IMR-90 (cell line): ENCODE data around the gene KIF4B. TPM values are rescaled to one million over a fixed set of nuclear protein-coding genes. Genes with fewer than 3 reads are reported as not detected.

ENCODE experiments used
- ATAC-seq: fragments of 200-7000 bp; cut with Tn5 transposase; 2 replicates; pipeline ENCODE4 v1.9.1; 2020; ENCODE audit warnings: low read depth, mild to moderate bottlenecking, moderate library complexity
- BruUV-seq: library from RNA; stranded (reverse); fragments of 400-500 nt; replicated peaks from 2 replicates; lab custom pipeline; 2021; lab: Mats Ljungman, UMichigan
- CTCF ChIA-PET: fragments of 300-600 bp; formaldehyde crosslinking; extraction: SDS; loops from one replicate; lab custom pipeline; 2021; ENCODE audit warnings: antibody characterized with exemption; lab: Yijun Ruan, JAX
- POLR2A ChIA-PET: fragments of 300-600 bp; sonication (Branson Sonifier 250); formaldehyde crosslinking; loops from one replicate; lab custom pipeline; 2022; ENCODE audit warnings: antibody characterized with exemption; ENCODE audit not compliant: unreplicated experiment; lab: Charles Lee
- DNase-seq: peaks from one replicate; pipeline ENCODE4 v3.0.0; 2013
- H2AFZ ChIP-seq: replicated peaks from 2 replicates; pipeline ENCODE3; 2013; ENCODE audit warnings: low read length, mild to moderate bottlenecking; ENCODE audit not compliant: poor library complexity
- H2AK5ac ChIP-seq: 2 replicates; pipeline ENCODE4 v1.6.1; 2013; ENCODE audit warnings: low read depth, low read length, inconsistent platforms
- H2AK9ac ChIP-seq: replicated peaks from 2 replicates; pipeline ENCODE3; 2013; ENCODE audit warnings: mild to moderate bottlenecking, low read depth, low read length, moderate library complexity; ENCODE audit not compliant: poor library complexity
- H2BK120ac ChIP-seq: 2 replicates; pipeline ENCODE4 v1.6.1; 2013; ENCODE audit warnings: low read depth, low read length, inconsistent platforms
- H2BK15ac ChIP-seq: 3 replicates; pipeline ENCODE4 v1.6.1; 2013; ENCODE audit warnings: low read depth, low read length, inconsistent platforms
- H2BK20ac ChIP-seq: 2 replicates; pipeline ENCODE4 v1.6.1; 2013; ENCODE audit warnings: low read depth, mild to moderate bottlenecking, inconsistent platforms, low read length, moderate library complexity
- H2BK5ac ChIP-seq: 2 replicates; pipeline ENCODE4 v1.6.1; 2013; ENCODE audit warnings: mild to moderate bottlenecking, low read depth, low read length, inconsistent platforms; ENCODE audit not compliant: poor library complexity, severe bottlenecking
- H3K14ac ChIP-seq: replicated peaks from 2 replicates; pipeline ENCODE4 v1.6.1; 2013; ENCODE audit warnings: low read depth, low read length, inconsistent platforms
- H3K18ac ChIP-seq: 2 replicates; pipeline ENCODE4 v1.6.1; 2013; ENCODE audit warnings: low read depth, low read length, control low read depth
- H3K23ac ChIP-seq: 2 replicates; pipeline ENCODE4 v1.6.1; 2013; ENCODE audit warnings: low read depth, low read length, inconsistent platforms
- H3K27ac ChIP-seq: 2 replicates; pipeline ENCODE4 v1.5.1; 2013; ENCODE audit warnings: mild to moderate bottlenecking, control low read depth, low read length; ENCODE audit not compliant: insufficient read depth
- H3K27me3 ChIP-seq: 2 replicates; pipeline ENCODE4 v1.6.1; 2013; ENCODE audit warnings: low read length; ENCODE audit not compliant: control insufficient read depth, insufficient read depth
- H3K36me3 ChIP-seq: 2 replicates; pipeline ENCODE4 v1.6.1; 2013; ENCODE audit warnings: low read length, mixed read lengths; ENCODE audit not compliant: control insufficient read depth, insufficient read depth
- H3K4ac ChIP-seq: 2 replicates; pipeline ENCODE4 v1.6.1; 2013; ENCODE audit warnings: low read depth, low read length, inconsistent platforms
- H3K4me1 ChIP-seq: 2 replicates; pipeline ENCODE4 v1.6.1; 2013; ENCODE audit warnings: low read length, mixed read lengths; ENCODE audit not compliant: control insufficient read depth, insufficient read depth
- H3K4me2 ChIP-seq: 2 replicates; pipeline ENCODE4 v1.6.1; 2013; ENCODE audit warnings: low read depth, mild to moderate bottlenecking, control low read depth, low read length, moderate library complexity
- H3K4me3 ChIP-seq: 2 replicates; pipeline ENCODE4 v1.5.1; 2013; ENCODE audit warnings: low read depth, mild to moderate bottlenecking, control low read depth, low read length, moderate library complexity; ENCODE audit not compliant: insufficient read depth
- H3K56ac ChIP-seq: 2 replicates; pipeline ENCODE4 v1.6.1; 2013; ENCODE audit warnings: low read length, inconsistent platforms; ENCODE audit not compliant: insufficient read depth; ENCODE audit errors: extremely low read depth
- H3K79me1 ChIP-seq, 2 experiments: 2 replicates each; pipeline ENCODE4 v1.6.1; 2013; ENCODE audit warnings: low read length in 2 of 2, inconsistent platforms in 1 of 2, low read depth in 1 of 2
- H3K9ac ChIP-seq: 2 replicates; pipeline ENCODE4 v1.6.1; 2013; ENCODE audit warnings: low read depth, low read length, control low read depth
- H3K9me1 ChIP-seq: 2 replicates; pipeline ENCODE4 v1.6.1; 2013; ENCODE audit warnings: low read length, inconsistent platforms; ENCODE audit not compliant: insufficient read depth
- H3K9me3 ChIP-seq: 2 replicates; pipeline ENCODE4 v1.6.1; 2013; ENCODE audit warnings: low read length; ENCODE audit not compliant: control insufficient read depth, insufficient read depth
- H4K20me1 ChIP-seq: 2 replicates; pipeline ENCODE4 v1.6.1; 2013; ENCODE audit warnings: low read length, inconsistent platforms; ENCODE audit not compliant: insufficient read depth
- H4K5ac ChIP-seq: 2 replicates; pipeline ENCODE4 v1.6.1; 2013; ENCODE audit warnings: mild to moderate bottlenecking, low read depth, low read length, control low read depth
- H4K8ac ChIP-seq, 2 experiments: 2 replicates each; pipeline ENCODE4 v1.6.1; 2013; ENCODE audit warnings: low read depth in 2 of 2, low read length in 2 of 2, control low read depth in 1 of 2, inconsistent platforms in 1 of 2
- H4K91ac ChIP-seq: 2 replicates; pipeline ENCODE4 v1.6.1; 2013; ENCODE audit warnings: low read depth, low read length, inconsistent platforms; ENCODE audit not compliant: insufficient read depth
- BHLHE40 ChIP-seq: fragments of 150-350 bp; IDR thresholded peaks from 2 replicates; pipeline ENCODE4 v1.6.1; 2016; ENCODE audit warnings: mild to moderate bottlenecking, low read depth, low read length
- CEBPB ChIP-seq: IDR thresholded peaks from 2 replicates; pipeline ENCODE4 v1.6.1; 2012; ENCODE audit warnings: low read depth, low read length, improper control_type of control experiment
- CHD1 ChIP-seq: IDR thresholded peaks from 2 replicates; pipeline ENCODE4 v1.6.1; 2012; ENCODE audit warnings: low read depth, low read length, improper control_type of control experiment
- FOS ChIP-seq: fragments of 150-350 bp; IDR thresholded peaks from 2 replicates; pipeline ENCODE4 v1.6.1; 2016; ENCODE audit warnings: low read depth, low read length
- MAFK ChIP-seq: IDR thresholded peaks from 2 replicates; pipeline ENCODE4 v1.6.1; 2012; ENCODE audit warnings: low read depth, low read length, improper control_type of control experiment
- MAZ ChIP-seq: IDR thresholded peaks from 2 replicates; pipeline ENCODE4 v1.6.1; 2012; ENCODE audit warnings: low read depth, mild to moderate bottlenecking, low read length, improper control_type of control experiment, moderate library complexity, borderline replicate concordance
- MXI1 ChIP-seq: IDR thresholded peaks from 2 replicates; pipeline ENCODE4 v1.6.1; 2012; ENCODE audit warnings: low read depth, mild to moderate bottlenecking, low read length, moderate library complexity, borderline replicate concordance
- POLR2A ChIP-seq: IDR thresholded peaks from 2 replicates; pipeline ENCODE4 v1.6.1; 2012; ENCODE audit warnings: mild to moderate bottlenecking, low read depth, low read length
- RAD21 ChIP-seq: IDR thresholded peaks from 2 replicates; pipeline ENCODE4 v1.6.1; 2012; ENCODE audit warnings: low read length, improper control_type of control experiment
- RCOR1 ChIP-seq: IDR thresholded peaks from 2 replicates; pipeline ENCODE4 v1.6.1; 2012; ENCODE audit warnings: mild to moderate bottlenecking, low read length, improper control_type of control experiment; ENCODE audit not compliant: insufficient replicate concordance
- RFX5 ChIP-seq: IDR thresholded peaks from 2 replicates; pipeline ENCODE4 v1.8.0; 2012; ENCODE audit warnings: low read depth, mild to moderate bottlenecking, low read length, moderate library complexity
- SMC3 ChIP-seq: fragments of 150-350 bp; IDR thresholded peaks from 2 replicates; pipeline ENCODE4 v1.6.1; 2016; ENCODE audit warnings: low read depth, mild to moderate bottlenecking, antibody characterized with exemption, low read length, moderate library complexity
- USF2 ChIP-seq: fragments of 150-350 bp; IDR thresholded peaks from 2 replicates; pipeline ENCODE4 v1.6.1; 2017; ENCODE audit warnings: mild to moderate bottlenecking, antibody characterized with exemption, low read length, low read depth
- WGBS, 2 experiments: methylation state at CpG; one replicate each; pipeline versions ENCODE4 v1.1.5 to v1.1.7; 2013; ENCODE audit warnings: missing lambda C conversion rate in 2 of 2; ENCODE audit not compliant: insufficient read length in 1 of 2; ENCODE audit errors: extremely low coverage in 2 of 2; 5-methylcytosine and 5-hydroxymethylcytosine counted together
- dilution Hi-C: fragments of 300-500 bp; cut with HindIII; formaldehyde crosslinking; loops from one replicate; pipeline ENCODE4 v1.14.3; 2018; ENCODE audit warnings: low sequenced_read_pairs; ENCODE audit not compliant: unreplicated experiment
- in situ Hi-C: fragments of 300-500 bp; cut with MboI; formaldehyde crosslinking; loops from 3 replicates; pipeline ENCODE4 v1.14.3; 2019; ENCODE audit warnings: low sequenced_read_pairs, inconsistent platforms, mixed read lengths
- intact Hi-C: fragments of 100-400 bp; cut with micrococcal nuclease; formaldehyde crosslinking; loops from 2 replicates; pipeline ENCODE4 v1.10.0; 2022
- polyA plus RNA-seq, 3 experiments: library from polyadenylated mRNA; depleted of rRNA; stranded (reverse); fragments of >200 nt; gene quantifications; 2 replicates each; pipeline ENCODE4 v1.2.3, GENCODE V29; 2012; ENCODE audit warnings: low replicate concordance in 1 of 3
- total RNA-seq: library from RNA; depleted of rRNA; stranded (reverse); fragments of >200 nt; gene quantifications from 2 replicates; pipeline ENCODE4 v1.2.3, GENCODE V29; 2012
- TF ChIP-seq, protein P1 (sequence below): conservative IDR thresholded peaks from 2 replicates; pipeline ENCODE4 v1.5.1; 2012; ENCODE audit warnings: mild to moderate bottlenecking, low read depth, low read length, improper control_type of control experiment
- TF ChIP-seq, protein P2 (sequence below): fragments of 150-350 bp; IDR thresholded peaks from 2 replicates; pipeline ENCODE4 v1.6.1; 2016; ENCODE audit warnings: low read depth, mild to moderate bottlenecking, low read length, moderate library complexity, borderline replicate concordance

Gene KIF4B
- total and polyA plus RNA-seq, 2 of the 4 experiments (the other 2 are of a cell fraction), result under 0.01 to 0.03 TPM

DNA sequence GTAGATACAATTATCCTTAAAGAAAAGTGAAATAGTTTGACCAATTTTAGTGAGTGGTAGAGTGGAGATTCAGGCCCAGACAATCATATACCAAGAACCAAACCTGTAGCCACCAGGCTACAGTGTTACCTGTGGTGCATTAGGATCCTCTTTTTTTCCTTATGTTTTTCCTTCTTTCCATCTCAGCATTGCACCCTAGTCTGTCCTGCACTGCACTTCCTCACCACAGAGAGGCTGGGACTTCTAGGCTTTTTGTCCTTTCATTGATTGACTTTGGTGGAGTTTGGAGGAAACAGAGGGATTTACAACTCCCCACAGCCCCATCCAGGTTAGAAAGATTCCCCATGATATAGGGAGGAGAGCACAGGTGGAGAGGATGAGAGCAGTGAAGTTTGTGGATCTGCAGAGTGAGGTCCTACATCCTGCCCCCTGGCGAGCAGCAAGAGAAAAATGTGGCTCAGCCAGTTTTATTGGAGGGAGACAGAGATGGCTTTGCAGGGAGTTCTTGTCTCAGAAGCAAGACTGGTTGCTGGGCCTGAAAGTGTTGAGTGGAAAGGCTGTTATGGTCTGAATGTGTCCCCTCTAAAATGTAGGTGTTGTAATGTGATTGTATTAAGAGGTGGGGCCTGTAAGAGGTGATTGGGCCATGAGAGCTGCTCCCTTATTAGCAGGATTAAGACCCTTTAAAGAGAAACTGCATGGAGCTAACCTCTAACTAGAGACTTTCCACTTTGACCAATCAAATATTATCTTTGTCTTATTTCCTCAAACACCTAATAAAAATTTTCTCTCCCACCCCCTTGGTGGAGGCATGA, 36.2 kb downstream of the KIF4B start:
- H3K4me2 ChIP-seq, result no peak overlapping the region
- H2AK5ac ChIP-seq, result no peak overlapping the region
- in situ Hi-C loops (no loop called here), dilution Hi-C loops (no loop called here), intact Hi-C loops (no loop called here)
- no peaks in the 10 kb centered on the region for H3K9me3 ChIP-seq
- no peaks in the 10 kb centered on the region for H3K79me1 ChIP-seq
- H3K4ac ChIP-seq, result no peak overlapping the region
- H3K36me3 ChIP-seq, result no peaks in the 10 kb centered on the region
- no peaks in the 10 kb centered on the region for H3K9me1 ChIP-seq
- no peak overlapping the region for H2BK15ac ChIP-seq
- H4K8ac ChIP-seq, result no peak overlapping the region
- H3K27me3 ChIP-seq, result no peaks in the 10 kb centered on the region; the same call in 1 of the 2 replicates
- no peak overlapping the region for H3K27ac ChIP-seq
- H2AK9ac ChIP-seq, result no peak overlapping the region
- H3K14ac ChIP-seq, result no peak overlapping the region
- POLR2A ChIA-PET, result no interaction called here
- DNase-seq (peak; percentile 4), ATAC-seq (peak; percentile 60; the same call in 1 of the 2 replicates)
- CTCF ChIA-PET, result no interaction called here
- no peak overlapping the region for H2AFZ ChIP-seq
- BruUV-seq, result no TSS peak
- H3K4me3 ChIP-seq, result no peak overlapping the region
- WGBS, 2 experiments, result no CpG with 5 or more reads among the region's 1 CpG
- H2BK20ac ChIP-seq, result no peak overlapping the region
- no peak overlapping the region for H2BK5ac ChIP-seq
- H3K56ac ChIP-seq, result no peak overlapping the region
- no peak overlapping the region for H4K91ac ChIP-seq
- H3K9ac ChIP-seq, result no peak overlapping the region
- H3K23ac ChIP-seq, result no peak overlapping the region
- H3K18ac ChIP-seq, result no peak overlapping the region
- no peak overlapping the region for H2BK120ac ChIP-seq
- H4K5ac ChIP-seq, result no peak overlapping the region
- H4K20me1 ChIP-seq, result no peaks in the 10 kb centered on the region
- H3K4me1 ChIP-seq, result no peaks in the 10 kb centered on the region
- TF ChIP-seq POLR2A (no peak), MAZ (no peak), RFX5 (no peak), CHD1 (no peak), MXI1 (no peak), RAD21 (no peak), SMC3 (peak; percentile 12; the same call in 1 of the 2 replicates), CEBPB (no peak), BHLHE40 (no peak), FOS (no peak), RCOR1 (no peak), USF2 (no peak), MAFK (no peak)
- TF ChIP-seq, protein P1, sequence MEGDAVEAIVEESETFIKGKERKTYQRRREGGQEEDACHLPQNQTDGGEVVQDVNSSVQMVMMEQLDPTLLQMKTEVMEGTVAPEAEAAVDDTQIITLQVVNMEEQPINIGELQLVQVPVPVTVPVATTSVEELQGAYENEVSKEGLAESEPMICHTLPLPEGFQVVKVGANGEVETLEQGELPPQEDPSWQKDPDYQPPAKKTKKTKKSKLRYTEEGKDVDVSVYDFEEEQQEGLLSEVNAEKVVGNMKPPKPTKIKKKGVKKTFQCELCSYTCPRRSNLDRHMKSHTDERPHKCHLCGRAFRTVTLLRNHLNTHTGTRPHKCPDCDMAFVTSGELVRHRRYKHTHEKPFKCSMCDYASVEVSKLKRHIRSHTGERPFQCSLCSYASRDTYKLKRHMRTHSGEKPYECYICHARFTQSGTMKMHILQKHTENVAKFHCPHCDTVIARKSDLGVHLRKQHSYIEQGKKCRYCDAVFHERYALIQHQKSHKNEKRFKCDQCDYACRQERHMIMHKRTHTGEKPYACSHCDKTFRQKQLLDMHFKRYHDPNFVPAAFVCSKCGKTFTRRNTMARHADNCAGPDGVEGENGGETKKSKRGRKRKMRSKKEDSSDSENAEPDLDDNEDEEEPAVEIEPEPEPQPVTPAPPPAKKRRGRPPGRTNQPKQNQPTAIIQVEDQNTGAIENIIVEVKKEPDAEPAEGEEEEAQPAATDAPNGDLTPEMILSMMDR, result 0 out of 2 replicates have a peak, but pooled peaks have one; percentile 12
- TF ChIP-seq, protein P2, sequence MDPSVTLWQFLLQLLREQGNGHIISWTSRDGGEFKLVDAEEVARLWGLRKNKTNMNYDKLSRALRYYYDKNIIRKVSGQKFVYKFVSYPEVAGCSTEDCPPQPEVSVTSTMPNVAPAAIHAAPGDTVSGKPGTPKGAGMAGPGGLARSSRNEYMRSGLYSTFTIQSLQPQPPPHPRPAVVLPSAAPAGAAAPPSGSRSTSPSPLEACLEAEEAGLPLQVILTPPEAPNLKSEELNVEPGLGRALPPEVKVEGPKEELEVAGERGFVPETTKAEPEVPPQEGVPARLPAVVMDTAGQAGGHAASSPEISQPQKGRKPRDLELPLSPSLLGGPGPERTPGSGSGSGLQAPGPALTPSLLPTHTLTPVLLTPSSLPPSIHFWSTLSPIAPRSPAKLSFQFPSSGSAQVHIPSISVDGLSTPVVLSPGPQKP, result no peak
